Neutrophil (primary cell): ENCODE results near the gene SLC12A4.

Experiments used
- H3K27ac ChIP-seq: fragments of 200-600 bp; sonication (generic); 2 replicates; pipeline ENCODE4 v1.5.1; 2016; ENCODE audit warnings: mild to moderate bottlenecking, moderate library complexity
- H3K27me3 ChIP-seq: fragments of 200-600 bp; sonication (generic); 2 replicates; pipeline ENCODE4 v1.6.0; 2016; ENCODE audit warnings: mild to moderate bottlenecking
- H3K36me3 ChIP-seq: fragments of 200-600 bp; sonication (generic); 2 replicates; pipeline ENCODE4 v1.5.1; 2017
- H3K4me1 ChIP-seq, 2 experiments: fragments of 200-600 bp in 1 of 2; sonication (generic) in 1 of 2; 1 replicate in 1 of 2; 2 replicates in 1 of 2; pipeline versions ENCODE4 v1.5.1 to v1.6.1; 2013 to 2016; ENCODE audit warnings: low read depth in 1 of 2, low read length in 1 of 2, mild to moderate bottlenecking in 1 of 2, moderate library complexity in 1 of 2; ENCODE audit not compliant: control insufficient read depth in 1 of 2, insufficient read depth in 1 of 2
- H3K4me3 ChIP-seq, 2 experiments: fragments of 200-600 bp in 1 of 2; sonication (generic) in 1 of 2; 1 replicate in 1 of 2; 2 replicates in 1 of 2; pipeline ENCODE4 v1.5.1; 2013 to 2016; ENCODE audit warnings: low read depth in 1 of 2, low read length in 1 of 2, mild to moderate bottlenecking in 1 of 2, moderate library complexity in 1 of 2
- H3K9me3 ChIP-seq: fragments of 200-600 bp; sonication (generic); 2 replicates; pipeline ENCODE4 v1.5.1; 2016
- TF ChIP-seq, protein P1 (sequence below): fragments of 200-600 bp; sonication (generic); IDR thresholded peaks from 2 replicates; pipeline ENCODE4 v1.5.1; 2016; ENCODE audit warnings: antibody characterized with exemption

SLC12A4 gene

GRCh38 chr16:68005786-68006286 lies 37.4 kb upstream of the SLC12A4 start:
- H3K27ac ChIP-seq: peak overlapping the region; percentile 100
- no peaks in the 10 kb centered on the region for H3K27me3 ChIP-seq
- H3K4me1 ChIP-seq: peaks cover 93 to 95% of the 10 kb centered on the region in 2 experiments
- peak overlapping the region; percentile 35 to 38 for H3K4me3 ChIP-seq
- no peaks in the 10 kb centered on the region for H3K9me3 ChIP-seq
- TF ChIP-seq, protein P1, sequence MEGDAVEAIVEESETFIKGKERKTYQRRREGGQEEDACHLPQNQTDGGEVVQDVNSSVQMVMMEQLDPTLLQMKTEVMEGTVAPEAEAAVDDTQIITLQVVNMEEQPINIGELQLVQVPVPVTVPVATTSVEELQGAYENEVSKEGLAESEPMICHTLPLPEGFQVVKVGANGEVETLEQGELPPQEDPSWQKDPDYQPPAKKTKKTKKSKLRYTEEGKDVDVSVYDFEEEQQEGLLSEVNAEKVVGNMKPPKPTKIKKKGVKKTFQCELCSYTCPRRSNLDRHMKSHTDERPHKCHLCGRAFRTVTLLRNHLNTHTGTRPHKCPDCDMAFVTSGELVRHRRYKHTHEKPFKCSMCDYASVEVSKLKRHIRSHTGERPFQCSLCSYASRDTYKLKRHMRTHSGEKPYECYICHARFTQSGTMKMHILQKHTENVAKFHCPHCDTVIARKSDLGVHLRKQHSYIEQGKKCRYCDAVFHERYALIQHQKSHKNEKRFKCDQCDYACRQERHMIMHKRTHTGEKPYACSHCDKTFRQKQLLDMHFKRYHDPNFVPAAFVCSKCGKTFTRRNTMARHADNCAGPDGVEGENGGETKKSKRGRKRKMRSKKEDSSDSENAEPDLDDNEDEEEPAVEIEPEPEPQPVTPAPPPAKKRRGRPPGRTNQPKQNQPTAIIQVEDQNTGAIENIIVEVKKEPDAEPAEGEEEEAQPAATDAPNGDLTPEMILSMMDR: no peak
- no peaks in the 10 kb centered on the region for H3K36me3 ChIP-seq

GRCh38 chr16:68005211-68005610 lies 36.8 kb upstream of the SLC12A4 start:
- Histone ChIP-seq H3K4me1 (peaks cover 93 to 96% of the 10 kb centered on the region in 2 experiments), H3K27me3 (no peaks in the 10 kb centered on the region), H3K9me3 (no peaks in the 10 kb centered on the region), H3K36me3 (no peaks in the 10 kb centered on the region), H3K27ac (peak overlapping the region; percentile 100), H3K4me3 (peak overlapping the region; percentile 35 to 38)
- TF ChIP-seq, protein P1: no peak

DNA sequence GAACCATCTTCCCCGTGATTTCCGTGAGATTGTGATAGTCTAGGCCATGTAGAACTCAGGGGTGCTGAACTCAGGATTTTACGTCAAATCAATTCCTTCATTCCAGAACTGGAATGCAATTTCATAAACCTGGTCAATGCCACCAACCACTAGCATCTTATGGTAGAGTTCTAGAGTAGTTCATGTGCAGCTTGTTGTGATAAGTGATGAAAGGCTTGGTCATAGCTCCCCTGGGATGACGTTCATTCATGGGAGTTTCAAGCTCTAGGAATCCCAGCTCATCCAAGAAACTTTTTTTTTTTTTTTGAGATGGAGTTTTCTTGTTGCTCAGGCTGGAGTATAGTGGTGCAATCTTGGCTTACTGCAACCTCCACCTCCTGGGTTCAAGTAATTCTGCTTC lies 34.6 kb upstream of the SLC12A4 start:
- H3K9me3 ChIP-seq: no peaks in the 10 kb centered on the region
- peak overlapping the region; percentile 100 for H3K27ac ChIP-seq
- H3K4me3 ChIP-seq: no peak overlapping the region
- H3K36me3 ChIP-seq: no peaks in the 10 kb centered on the region
- H3K4me1 ChIP-seq: peaks cover 90 to 94% of the 10 kb centered on the region in 2 experiments
- no peaks in the 10 kb centered on the region for H3K27me3 ChIP-seq
- TF ChIP-seq, protein P1: no peak

- Histone ChIP-seq H3K4me1 (peaks cover 90% of the 10 kb centered on the region in 2 experiments), H3K27me3 (no peaks in the 10 kb centered on the region), H3K36me3 (peaks cover 18% of the 10 kb centered on the region), H3K4me3 (peak overlapping the region; percentile 74 to 84), H3K9me3 (no peaks in the 10 kb centered on the region), H3K27ac (peak overlapping the region; percentile 100)
- TF ChIP-seq, protein P1: no peak
These were observed 32.0 kb upstream of the SLC12A4 start for GRCh38 chr16:68000450-68000849.

DNA sequence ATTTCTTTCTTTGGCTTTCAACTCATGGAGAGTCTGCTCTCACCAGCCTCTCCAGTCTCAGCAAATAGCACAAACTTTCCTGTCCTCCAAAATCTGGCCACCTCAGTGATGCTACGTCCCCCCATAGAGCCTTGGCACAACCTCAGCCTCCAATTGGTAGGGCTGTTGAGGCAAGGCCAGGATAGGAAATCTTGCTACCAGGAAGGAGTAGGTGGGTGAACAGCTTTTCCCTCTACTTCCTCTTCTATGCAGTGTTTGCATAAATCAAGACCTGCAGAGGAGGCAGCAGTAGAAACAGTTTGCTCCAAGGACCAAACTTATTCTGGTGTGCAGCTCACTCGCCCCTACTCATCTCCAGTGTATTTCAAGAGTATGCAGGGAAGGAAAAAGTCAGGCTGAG lies 31.5 kb upstream of the SLC12A4 start:
- H3K4me1 ChIP-seq: peaks cover 90% of the 10 kb centered on the region in 2 experiments
- no peaks in the 10 kb centered on the region for H3K27me3 ChIP-seq
- no peaks in the 10 kb centered on the region for H3K9me3 ChIP-seq
- TF ChIP-seq, protein P1: no peak
- H3K4me3 ChIP-seq: peak overlapping the region; percentile 74 to 84
- H3K36me3 ChIP-seq: peaks cover 22% of the 10 kb centered on the region
- peak overlapping the region; percentile 100 for H3K27ac ChIP-seq
